Thyroid gland (tissue), 4 donors: ENCODE measurements around the gene FARS2.

Experiments
- POLR2A ChIP-seq, 2 donors: fragments of 450-650 bp; IDR thresholded peaks; one replicate each; pipeline ENCODE4 v1.6.1; 2017; ENCODE audit warnings: antibody characterized with exemption in 2 of 2, mild to moderate bottlenecking in 2 of 2, moderate library complexity in 1 of 2
- TF ChIP-seq, protein P1 (sequence below), 6 experiments: fragments of 200-600 bp in 3 of 6; fragments of 450-650 bp in 3 of 6; sonication (generic) in 3 of 6; IDR thresholded peaks; one replicate each; pipeline ENCODE4 v1.5.1; 2016 to 2019; ENCODE audit warnings: antibody characterized with exemption in 6 of 6, mild to moderate bottlenecking in 2 of 6, inconsistent platforms in 1 of 6, moderate library complexity in 1 of 6

DNA sequence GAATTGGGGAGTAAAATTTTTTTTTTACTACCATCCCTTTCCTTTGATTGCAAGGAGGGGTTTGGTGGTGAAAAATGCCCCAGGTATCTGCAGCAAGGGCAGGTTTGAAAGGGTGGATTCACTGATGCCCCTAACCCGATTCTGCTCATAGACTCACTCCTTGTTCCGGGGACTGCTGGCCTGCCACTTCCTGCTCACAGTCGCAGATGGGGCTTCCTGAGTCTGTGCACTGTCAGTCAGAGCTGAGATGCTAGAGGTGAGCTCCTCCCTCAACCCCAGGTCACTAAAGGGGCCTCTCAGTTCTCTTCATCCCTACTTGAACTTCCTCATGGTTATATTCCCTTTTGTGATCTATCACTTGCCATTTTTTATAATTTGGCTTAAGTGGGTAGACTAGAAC lies 357.9 kb downstream of the FARS2 start:
- TF ChIP-seq POLR2A (IDR thresholded peaks at IDR 0.05), result no peak
- TF ChIP-seq, protein P1, sequence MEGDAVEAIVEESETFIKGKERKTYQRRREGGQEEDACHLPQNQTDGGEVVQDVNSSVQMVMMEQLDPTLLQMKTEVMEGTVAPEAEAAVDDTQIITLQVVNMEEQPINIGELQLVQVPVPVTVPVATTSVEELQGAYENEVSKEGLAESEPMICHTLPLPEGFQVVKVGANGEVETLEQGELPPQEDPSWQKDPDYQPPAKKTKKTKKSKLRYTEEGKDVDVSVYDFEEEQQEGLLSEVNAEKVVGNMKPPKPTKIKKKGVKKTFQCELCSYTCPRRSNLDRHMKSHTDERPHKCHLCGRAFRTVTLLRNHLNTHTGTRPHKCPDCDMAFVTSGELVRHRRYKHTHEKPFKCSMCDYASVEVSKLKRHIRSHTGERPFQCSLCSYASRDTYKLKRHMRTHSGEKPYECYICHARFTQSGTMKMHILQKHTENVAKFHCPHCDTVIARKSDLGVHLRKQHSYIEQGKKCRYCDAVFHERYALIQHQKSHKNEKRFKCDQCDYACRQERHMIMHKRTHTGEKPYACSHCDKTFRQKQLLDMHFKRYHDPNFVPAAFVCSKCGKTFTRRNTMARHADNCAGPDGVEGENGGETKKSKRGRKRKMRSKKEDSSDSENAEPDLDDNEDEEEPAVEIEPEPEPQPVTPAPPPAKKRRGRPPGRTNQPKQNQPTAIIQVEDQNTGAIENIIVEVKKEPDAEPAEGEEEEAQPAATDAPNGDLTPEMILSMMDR (IDR thresholded peaks at IDR 0.05), result no peak
